Subcutaneous abdominal adipose tissue (tissue), 5 donors: ENCODE measurements around the gene ANGPTL5.
"Not testable (repeated sequence)": the region's sequence is repeated elsewhere in the genome, so short reads cannot be mapped to it uniquely, and the experiment has no call there.

Experiments
- H3K27ac ChIP-seq: one replicate; pipeline ENCODE4 v1.7.0; 2013; ENCODE audit warnings: low read depth, mild to moderate bottlenecking, inconsistent platforms, low read length, moderate library complexity
- H3K27me3 ChIP-seq, 5 donors: one replicate each; pipeline ENCODE4 v1.7.0; 2013; ENCODE audit warnings: low read length in 5 of 5, inconsistent platforms in 1 of 5; ENCODE audit not compliant: control insufficient read depth in 5 of 5, insufficient read depth in 4 of 5
- H3K36me3 ChIP-seq, 5 donors: one replicate each; pipeline ENCODE4 v1.7.0; 2013; ENCODE audit warnings: low read length in 5 of 5; ENCODE audit not compliant: control insufficient read depth in 5 of 5, insufficient read depth in 5 of 5
- H3K4me1 ChIP-seq, 5 donors: one replicate each; pipeline ENCODE4 v1.7.0; 2013; ENCODE audit warnings: low read length in 5 of 5, mild to moderate bottlenecking in 3 of 5, moderate library complexity in 1 of 5; ENCODE audit not compliant: control insufficient read depth in 5 of 5, insufficient read depth in 5 of 5
- H3K4me3 ChIP-seq, 5 donors: one replicate each; pipeline ENCODE4 v1.7.0; 2013; ENCODE audit warnings: low read length in 5 of 5, low read depth in 1 of 5
- H3K9ac ChIP-seq, 5 donors: one replicate each; pipeline ENCODE4 v1.7.0; 2013; ENCODE audit warnings: low read length in 5 of 5, mild to moderate bottlenecking in 4 of 5, moderate library complexity in 3 of 5
- H3K9me3 ChIP-seq, 5 donors: one replicate each; pipeline ENCODE4 v1.7.0; 2013; ENCODE audit warnings: low read length in 5 of 5; ENCODE audit not compliant: control insufficient read depth in 5 of 5
- donor health status: healthy.
- donor health status: healthy.
- donor health status: healthy.
- donor health status: healthy.
- donor health status: healthy.

The ANGPTL5 gene

GRCh38 chr11:101864098-101864497 lies 52.2 kb downstream of the ANGPTL5 start:
- no peak overlapping the region for H3K9ac ChIP-seq
- H3K27ac ChIP-seq = no peak overlapping the region
- no peaks in the 10 kb centered on the region for H3K27me3 ChIP-seq
- H3K9me3 ChIP-seq = peaks cover 0 to 3% (median 0%) of the 10 kb centered on the region in 5 donors
- H3K36me3 ChIP-seq = no peaks in the 10 kb centered on the region
- no peaks in the 10 kb centered on the region for H3K4me1 ChIP-seq
- no peak overlapping the region for H3K4me3 ChIP-seq

- Histone ChIP-seq H3K9me3 (peaks cover 0 to 3% (median 0%) of the 10 kb centered on the region in 5 donors), H3K36me3 (no peaks in the 10 kb centered on the region), H3K9ac (no peak overlapping the region), H3K27me3 (no peaks in the 10 kb centered on the region), H3K27ac (no peak overlapping the region), H3K4me1 (no peaks in the 10 kb centered on the region), H3K4me3 (no peak overlapping the region)
Observed at GRCh38 chr11:101863361-101863760, 53.0 kb downstream of the ANGPTL5 start.

GRCh38 chr11:101862391-101863233 lies 53.7 kb downstream of the ANGPTL5 start:
- Histone ChIP-seq H3K4me3 (no peak overlapping the region), H3K36me3 (no peaks in the 10 kb centered on the region), H3K9me3 (peaks cover 0 to 3% (median 0%) of the 10 kb centered on the region in 5 donors), H3K4me1 (no peaks in the 10 kb centered on the region), H3K27ac (no peak overlapping the region), H3K27me3 (no peaks in the 10 kb centered on the region), H3K9ac (no peak overlapping the region)

- Histone ChIP-seq H3K27ac (no peak overlapping the region), H3K4me3 (no peak overlapping the region), H3K4me1 (no peaks in the 10 kb centered on the region), H3K27me3 (no peaks in the 10 kb centered on the region), H3K9ac (no peak overlapping the region), H3K36me3 (no peaks in the 10 kb centered on the region), H3K9me3 (peaks cover 0 to 3% (median 0%) of the 10 kb centered on the region in 5 donors)
Observed at GRCh38 chr11:101860696-101861427, 55.5 kb downstream of the ANGPTL5 start.

- H3K9me3 ChIP-seq, H3K4me3 ChIP-seq, H3K36me3 ChIP-seq, H3K27me3 ChIP-seq, H3K27ac ChIP-seq, H3K4me1 ChIP-seq, H3K9ac ChIP-seq: not testable (repeated sequence)
Observed at GRCh38 chr11:101852260-101852659, 64.1 kb downstream of the ANGPTL5 start.

GRCh38 chr11:101848262-101848661 lies 68.1 kb downstream of the ANGPTL5 start:
- Histone ChIP-seq H3K4me1 (no peaks in the 10 kb centered on the region), H3K36me3 (no peaks in the 10 kb centered on the region), H3K4me3 (no peak overlapping the region), H3K9me3 (peaks cover 0 to 4% (median 0%) of the 10 kb centered on the region in 5 donors), H3K27me3 (no peaks in the 10 kb centered on the region), H3K9ac (no peak overlapping the region), H3K27ac (no peak overlapping the region)

GRCh38 chr11:101844608-101845007 lies 71.7 kb downstream of the ANGPTL5 start:
- Histone ChIP-seq H3K9me3 (peaks cover 0 to 4% (median 0%) of the 10 kb centered on the region in 5 donors), H3K36me3 (no peaks in the 10 kb centered on the region), H3K9ac (no peak overlapping the region), H3K27ac (no peak overlapping the region), H3K4me3 (no peak overlapping the region), H3K4me1 (no peaks in the 10 kb centered on the region), H3K27me3 (no peaks in the 10 kb centered on the region)

GRCh38 chr11:101840704-101841103 lies 75.6 kb downstream of the ANGPTL5 start:
- Histone ChIP-seq H3K27ac (no peak overlapping the region), H3K4me1 (no peaks in the 10 kb centered on the region), H3K9me3 (peaks cover 0 to 4% (median 0%) of the 10 kb centered on the region in 5 donors), H3K4me3 (no peak overlapping the region), H3K9ac (no peak overlapping the region), H3K36me3 (no peaks in the 10 kb centered on the region), H3K27me3 (no peaks in the 10 kb centered on the region)
